Right lobe of liver (tissue), 6 donors: Measurements from ENCODE around the gene FMN2. TPM values are rescaled to one million over a fixed set of nuclear protein-coding genes. Genes with fewer than 3 reads are reported as not detected.

ENCODE experiments used
- ATAC-seq, 4 donors: fragments of 200-7000 bp; cut with Tn5 transposase; one replicate each; pipeline ENCODE4 v1.9.1; 2020; ENCODE audit warnings: mild to moderate bottlenecking in 4 of 4, moderate library complexity in 4 of 4
- DNase-seq, 3 donors: peaks; one replicate each; pipeline ENCODE4 v3.0.0-alpha.2; 2020
- H3K27ac ChIP-seq, 3 donors: fragments of 200-600 bp; one replicate each; pipeline ENCODE4 v1.8.0; 2022
- H3K27me3 ChIP-seq, 2 donors: fragments of 200-600 bp; one replicate each; pipeline ENCODE4 v1.8.0; 2022
- H3K36me3 ChIP-seq, 4 donors: fragments of 200-600 bp; sonication (generic) in 1 of 4; one replicate each; pipeline versions ENCODE4 v1.5.1 to v1.8.0; 2017 to 2022; ENCODE audit warnings: control low read depth in 1 of 4
- H3K4me1 ChIP-seq, 4 donors: fragments of 200-600 bp; sonication (generic) in 1 of 4; one replicate each; pipeline versions ENCODE4 v1.5.1 to v1.8.0; 2017 to 2022; ENCODE audit warnings: control low read depth in 1 of 4
- H3K4me3 ChIP-seq, 3 donors: fragments of 200-600 bp; one replicate each; pipeline ENCODE4 v1.8.0; 2022
- H3K9me3 ChIP-seq, 4 donors: fragments of 200-600 bp; sonication (generic) in 1 of 4; one replicate each; pipeline versions ENCODE4 v1.5.1 to v1.8.0; 2017 to 2022; ENCODE audit warnings: control low read depth in 1 of 4
- CTCF ChIP-seq, 4 donors: fragments of 200-600 bp in 3 of 4; fragments of 450-650 bp in 1 of 4; IDR thresholded peaks; one replicate each; pipeline versions ENCODE4 v1.5.1 to v1.8.0; 2016 to 2022; ENCODE audit warnings: antibody characterized with exemption in 4 of 4, mild to moderate bottlenecking in 2 of 4
- POLR2A ChIP-seq: fragments of 450-650 bp; IDR thresholded peaks from one replicate; pipeline ENCODE4 v1.6.1; 2017; ENCODE audit warnings: antibody characterized with exemption, mild to moderate bottlenecking
- WGBS: methylation state at CpG from one replicate; pipeline ENCODE4 v1.1.6; 2018; ENCODE audit warnings: low coverage, low lambda C conversion rate; ENCODE audit not compliant: insufficient coverage; ENCODE audit errors: missing lambda C conversion rate; 5-methylcytosine and 5-hydroxymethylcytosine counted together
- intact Hi-C, 2 donors: fragments of 100-400 bp; cut with DNase I; formaldehyde crosslinking; loops; one replicate each; pipeline versions ENCODE4 v1.11.2 to v1.14.1; 2022
- total RNA-seq, 6 experiments: library from RNA; depleted of rRNA in 2 of 6; stranded (reverse); fragments of >200 nt in 2 of 6; fragmentation: NEBNext Ultra II Directional in 3 of 6; extraction: Animal tissue kit (Norgen Biotek cat#: 25700) in 3 of 6; gene quantifications; one replicate each; pipeline versions ENCODE4 v1.1.0 to v1.2.4, GENCODE V29; 2016 to 2023
- donor health status: DM: no; HTN: yes; CAD: no.
- donor health status: DM: no; HTN: no; CAD: no.
- donor health status: DM: no; HTN: no; CAD: no.
- donor health status: DM: no; HTN: yes; CAD: no.
- donor health status: DM: no; HTN: yes; CAD: no.

The FMN2 gene
- total RNA-seq, 6 experiments from 2014 or later = 0.12 TPM; not detected in 5

- TF ChIP-seq CTCF (IDR thresholded peaks at IDR 0.05) (no peak), POLR2A (no peak)
- no peak for ATAC-seq
- no peak overlapping the region for H3K27ac ChIP-seq
- H3K27me3 ChIP-seq = no peaks in the 10 kb centered on the region
- no peaks in the 10 kb centered on the region for H3K4me1 ChIP-seq
- no peak for DNase-seq
- no peaks in the 10 kb centered on the region for H3K9me3 ChIP-seq
- intact Hi-C loops = no loop called here
- no peak overlapping the region for H3K4me3 ChIP-seq
- 59% methylated on average over 3 of the region's 4 CpGs for WGBS
- no peaks in the 10 kb centered on the region for H3K36me3 ChIP-seq
These were observed 323.8 kb downstream of the FMN2 start for GRCh38 chr1:240415532-240415931.

GRCh38 chr1:240417317-240417716 is 325.6 kb downstream of the FMN2 start:
- no peak for TF ChIP-seq POLR2A
- no peak for TF ChIP-seq CTCF (IDR thresholded peaks at IDR 0.05)
- ATAC-seq = no peak

GRCh38 chr1:240420766-240421165 is 329.1 kb downstream of the FMN2 start:
- Histone ChIP-seq H3K27ac (no peak overlapping the region), H3K4me1 (no peaks in the 10 kb centered on the region), H3K36me3 (no peaks in the 10 kb centered on the region), H3K9me3 (no peaks in the 10 kb centered on the region), H3K27me3 (no peaks in the 10 kb centered on the region), H3K4me3 (no peak overlapping the region)
- DNase-seq = no peak
- ATAC-seq = no peak
- 80% methylated on average over 1 of the region's 5 CpGs for WGBS
- intact Hi-C loops = no loop called here
- TF ChIP-seq POLR2A (no peak), CTCF (IDR thresholded peaks at IDR 0.05) (no peak)

More at GRCh38 chr1:240417317-240417716, 325.6 kb downstream of the FMN2 start:
- Histone ChIP-seq H3K4me1 (no peaks in the 10 kb centered on the region), H3K27ac (no peak overlapping the region), H3K9me3 (no peaks in the 10 kb centered on the region), H3K27me3 (no peaks in the 10 kb centered on the region), H3K4me3 (no peak overlapping the region), H3K36me3 (no peaks in the 10 kb centered on the region)
- WGBS = 43% methylated on average over 2 of the region's 2 CpGs
- DNase-seq = no peak
- intact Hi-C loops = no loop called here

GRCh38 chr1:240423246-240423924 is 331.7 kb downstream of the FMN2 start:
- DNase-seq = no peak
- intact Hi-C loops = no loop called here
- Histone ChIP-seq H3K4me1 (no peaks in the 10 kb centered on the region), H3K9me3 (no peaks in the 10 kb centered on the region), H3K27me3 (no peaks in the 10 kb centered on the region), H3K36me3 (no peaks in the 10 kb centered on the region), H3K27ac (no peak overlapping the region), H3K4me3 (no peak overlapping the region)
- ATAC-seq = no peak
- 42% methylated on average over 6 of the region's 6 CpGs for WGBS
- TF ChIP-seq POLR2A = no peak
- TF ChIP-seq CTCF (IDR thresholded peaks at IDR 0.05) = no peak
